Measurements from ENCODE around the gene FAM234A.

FAM234A gene

DNA sequence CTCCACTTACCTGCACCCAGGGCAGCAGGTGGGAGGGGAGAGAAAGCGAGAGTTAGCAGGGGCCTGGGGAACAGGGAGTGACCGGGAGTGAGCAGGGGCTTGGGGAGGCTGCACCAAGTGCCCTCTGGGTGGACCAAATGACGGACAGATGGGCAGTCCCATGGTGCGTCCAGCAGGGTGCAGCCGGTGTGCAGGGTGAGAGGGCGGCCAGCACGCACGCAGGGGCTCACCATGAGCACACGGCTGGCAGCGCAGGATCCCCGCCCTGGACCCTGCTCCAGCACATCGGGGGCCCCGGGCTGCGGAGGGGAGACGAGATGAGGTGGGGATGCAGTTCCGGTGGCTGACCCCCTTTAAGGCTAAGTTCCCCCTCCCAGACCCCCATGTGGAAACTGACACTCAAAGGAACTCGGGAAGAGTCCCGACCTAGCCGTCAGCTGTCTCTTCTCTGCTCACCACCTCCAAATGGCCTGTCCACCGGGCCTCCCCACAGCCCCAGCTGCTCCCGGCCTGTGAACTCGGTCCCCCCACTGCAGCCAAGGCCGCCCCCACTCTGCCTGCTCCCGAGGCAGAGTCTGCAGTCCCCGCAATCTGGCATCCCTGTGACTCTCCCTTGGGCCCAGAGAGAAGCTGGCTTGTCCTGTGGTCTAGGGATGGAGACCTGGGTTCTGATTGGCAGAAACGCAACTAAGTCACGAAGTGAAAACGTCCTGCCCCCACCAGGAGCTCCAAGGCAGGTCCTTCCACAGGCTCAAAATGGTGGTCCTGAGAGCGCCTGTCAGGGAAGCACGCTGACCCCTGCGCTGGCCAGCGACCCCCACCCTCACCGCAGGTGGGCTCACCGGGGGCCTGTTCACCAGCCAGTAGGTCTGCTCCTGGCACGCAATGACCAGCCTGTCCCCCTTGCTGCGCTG is 38.3 kb downstream of the FAM234A start:
- DNase-seq (ENCODE audit: low spot score) = no peak
- Histone ChIP-seq H3K27ac (no peak overlapping the region), H3K4me3 (no peak overlapping the region)
- TF ChIP-seq CTCF (IDR thresholded peaks at IDR 0.05) = no peak

- Histone ChIP-seq H3K4me3 (no peak overlapping the region), H3K27ac (no peak overlapping the region)
- TF ChIP-seq CTCF (IDR thresholded peaks at IDR 0.05) = no peak
- no peak for DNase-seq (ENCODE audit: low spot score)
Measured at GRCh38 chr16:273547-274421, 39.2 kb downstream of the FAM234A start.

DNA sequence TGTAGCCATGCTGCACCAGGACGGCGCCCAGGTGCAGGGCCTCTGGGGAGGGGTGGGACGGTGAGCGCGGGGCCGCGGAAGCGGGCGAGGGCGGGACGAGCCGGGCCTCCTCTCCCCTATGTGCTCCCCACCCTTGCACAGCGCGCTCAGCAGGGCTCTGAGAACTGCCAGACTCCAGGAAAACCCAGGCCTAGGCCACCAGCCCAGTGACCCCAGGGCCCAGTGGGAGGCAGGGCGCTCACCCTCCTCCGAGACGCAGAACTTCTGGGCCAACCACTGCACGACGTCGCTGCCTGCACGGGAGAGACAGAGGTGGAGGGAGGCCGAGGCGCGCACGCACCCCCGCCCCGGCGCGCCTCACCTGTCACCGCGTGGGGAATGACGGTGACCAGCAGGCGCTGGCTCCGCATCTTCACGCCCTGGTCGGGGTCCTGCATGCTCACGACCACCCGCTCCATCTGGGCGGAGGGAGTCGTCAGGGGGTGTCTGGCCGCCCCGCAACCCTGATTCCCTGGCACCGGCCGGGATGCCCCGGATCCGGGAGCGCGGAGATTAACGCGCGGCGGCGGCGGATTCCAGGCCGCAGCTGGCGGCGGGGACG is 40.5 kb downstream of the FAM234A start:
- DNase-seq (ENCODE audit: low spot score) = no peak
- no peak for TF ChIP-seq CTCF (IDR thresholded peaks at IDR 0.05)
- peak overlapping the region; percentile 75 for H3K4me3 ChIP-seq
- peak overlapping the region in 1 of 2 donors; percentile 57 for H3K27ac ChIP-seq

DNA sequence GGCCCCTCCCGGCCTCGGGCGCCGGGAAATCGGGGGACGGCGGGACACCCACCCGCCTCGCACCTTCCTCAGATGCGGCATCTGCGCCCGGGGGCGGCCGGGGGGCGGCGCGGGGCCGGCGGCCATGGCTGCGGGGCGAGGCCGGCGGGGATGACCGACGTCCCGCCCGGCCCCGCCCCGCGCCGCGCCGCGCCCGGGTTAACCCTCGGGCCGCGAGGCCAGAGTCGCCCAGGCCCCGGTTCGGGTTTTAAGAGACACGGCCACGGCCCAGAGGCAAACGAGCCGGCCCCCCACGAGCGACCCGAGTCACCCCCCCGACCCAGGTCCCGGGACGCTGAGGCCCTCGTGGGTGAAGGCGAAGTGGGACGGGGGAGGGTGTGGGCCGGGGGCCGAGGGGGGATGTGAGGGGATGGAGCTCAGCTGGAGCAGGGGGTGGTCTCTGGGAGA is 41.2 kb downstream of the FAM234A start, which contains the start of gene RGS11:
Gene RGS11 (minus strand): TSS at position 159 of the 447 bp plus-strand sequence. CDS start 33 bp downstream, at position 126.
- no peak for TF ChIP-seq CTCF (IDR thresholded peaks at IDR 0.05)
- DNase-seq (ENCODE audit: low spot score) = no peak
- Histone ChIP-seq H3K4me3 (peak within 1 kb of the TSS; percentile 75), H3K27ac (peak within 1 kb of the TSS in 1 of 2 donors; percentile 57)

DNA sequence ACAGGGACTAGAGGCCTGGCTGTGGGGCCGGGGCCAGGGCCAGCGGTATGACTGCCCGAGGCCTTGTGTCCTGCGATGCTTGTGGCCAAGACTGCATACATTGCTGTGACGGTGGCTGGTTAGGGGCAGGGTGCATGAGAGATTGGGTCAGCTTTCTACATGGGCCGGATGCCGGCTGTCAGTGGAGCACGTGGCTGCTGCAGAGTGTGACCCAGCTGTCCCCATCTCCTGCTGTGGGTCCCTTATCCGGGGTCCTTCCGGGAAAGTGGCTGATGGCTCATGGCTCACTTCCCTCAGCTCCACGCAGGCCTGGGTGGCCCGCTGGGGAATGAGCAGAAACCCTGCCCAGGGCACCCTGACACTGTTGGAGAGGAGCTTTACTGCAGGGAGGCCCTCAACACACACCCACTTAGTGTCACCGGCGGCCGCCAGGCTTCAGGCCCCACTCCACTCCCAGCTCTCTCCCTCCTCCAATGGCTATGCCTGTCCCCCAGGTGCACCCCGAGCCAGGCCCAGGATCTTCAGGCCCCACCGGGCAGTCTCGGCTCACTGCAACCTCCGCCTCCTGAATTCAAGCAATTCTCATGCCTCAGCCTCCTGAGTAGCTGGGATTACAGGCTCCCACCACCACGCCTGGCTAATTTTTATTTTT is 41.9 kb downstream of the FAM234A start:
- peak overlapping the region in 1 of 2 donors; percentile 57 for H3K27ac ChIP-seq
- no peak for DNase-seq (ENCODE audit: low spot score)
- no peak for TF ChIP-seq CTCF (IDR thresholded peaks at IDR 0.05)
- no peak overlapping the region for H3K4me3 ChIP-seq

- TF ChIP-seq CTCF (IDR thresholded peaks at IDR 0.05) = no peak
- no peak overlapping the region for H3K4me3 ChIP-seq
- no peak for DNase-seq (ENCODE audit: low spot score)
- H3K27ac ChIP-seq = no peak overlapping the region
Measured at GRCh38 chr16:278863-279366, 44.3 kb downstream of the FAM234A start.

Measured in coronary artery (tissue), 2 donors.